Karpas-422 (cell line): ENCODE measurements around the gene CNRIP1. TPM values are rescaled to one million over a fixed set of nuclear protein-coding genes. Genes with fewer than 3 reads are reported as not detected.
"Not testable (repeated sequence)": the region's sequence is repeated elsewhere in the genome, so short reads cannot be mapped to it uniquely, and the experiment has no call there.

Experiments
- DNase-seq: peaks from one replicate; pipeline ENCODE4 v3.0.0-alpha.2; 2015
- H2AFZ ChIP-seq: fragments of 200-600 bp; sonication (generic); 2 replicates; pipeline ENCODE4 v1.6.1; 2014; ENCODE audit warnings: antibody characterized with exemption, low read length, mixed read lengths
- H3K27ac ChIP-seq: fragments of 200-600 bp; sonication (generic); 2 replicates; pipeline ENCODE4 v1.5.1; 2014; ENCODE audit warnings: mild to moderate bottlenecking, low read length, moderate library complexity
- H3K27me3 ChIP-seq: fragments of 200-600 bp; sonication (generic); 2 replicates; pipeline ENCODE4 v1.6.1; 2014; ENCODE audit warnings: low read length, mixed read lengths
- H3K36me3 ChIP-seq: fragments of 200-600 bp; sonication (generic); 2 replicates; pipeline ENCODE4 v1.6.1; 2014; ENCODE audit warnings: low read length, mixed read lengths; ENCODE audit not compliant: insufficient read depth
- H3K4me1 ChIP-seq: fragments of 200-600 bp; sonication (generic); 2 replicates; pipeline ENCODE4 v1.6.1; 2014; ENCODE audit warnings: mild to moderate bottlenecking, low read length, mixed read lengths
- H3K4me2 ChIP-seq: fragments of 200-600 bp; sonication (generic); 2 replicates; pipeline ENCODE4 v1.6.1; 2014; ENCODE audit warnings: low read length, low read depth, mild to moderate bottlenecking; ENCODE audit not compliant: poor library complexity, severe bottlenecking
- H3K4me3 ChIP-seq: fragments of 200-600 bp; sonication (generic); 2 replicates; pipeline ENCODE4 v1.5.1; 2014; ENCODE audit warnings: mild to moderate bottlenecking, antibody characterized with exemption, low read length, mixed read lengths
- H3K79me2 ChIP-seq: fragments of 200-600 bp; sonication (generic); 2 replicates; pipeline ENCODE4 v1.6.1; 2014; ENCODE audit warnings: mild to moderate bottlenecking, low read length, mixed read lengths
- H3K9ac ChIP-seq: fragments of 200-600 bp; sonication (generic); 2 replicates; pipeline ENCODE4 v1.6.0; 2014; ENCODE audit warnings: low read length
- H3K9me2 ChIP-seq: fragments of 200-600 bp; sonication (generic), shearing (Covaris generic); replicated peaks from 2 replicates; pipeline ENCODE4 v1.6.0; 2014; ENCODE audit warnings: mild to moderate bottlenecking, low read length, moderate library complexity; ENCODE audit not compliant: insufficient read depth
- H3K9me3 ChIP-seq: fragments of 300-700, 200-600 bp; sonication (generic); 2 replicates; pipeline ENCODE4 v1.6.1; 2014; ENCODE audit warnings: low read length, mixed read lengths
- H4K20me1 ChIP-seq: fragments of 200-600 bp; sonication (generic); 2 replicates; pipeline ENCODE4 v1.6.1; 2014; ENCODE audit warnings: mild to moderate bottlenecking, antibody characterized with exemption, low read length, low read depth; ENCODE audit not compliant: insufficient read depth
- total RNA-seq: library from RNA; depleted of rRNA; stranded (reverse); fragments of >200 nt; shearing (Covaris generic); gene quantifications from 2 replicates; pipeline ENCODE4 v1.2.3, GENCODE V29; 2014; ENCODE audit warnings: low replicate concordance

The CNRIP1 gene
- total RNA-seq, 1 experiment from 2014 or later, result 2.8 TPM

GRCh38 chr2:68362749-68363148, 43.0 kb upstream of the CNRIP1 start:
- H3K27me3 ChIP-seq, result no peaks in the 10 kb centered on the region
- peak overlapping the region; percentile 36 for H3K4me3 ChIP-seq
- no peaks in the 10 kb centered on the region for H3K9me3 ChIP-seq
- H3K27ac ChIP-seq, result peak overlapping the region; percentile 96
- H3K4me2 ChIP-seq, result peak overlapping the region; percentile 70
- peak overlapping the region; percentile 61 for H3K9ac ChIP-seq
- DNase-seq, result peak; percentile 67
- peaks cover 6% of the 10 kb centered on the region for H3K36me3 ChIP-seq
- peak overlapping the region; percentile 62 for H2AFZ ChIP-seq
- 0 out of 2 replicates have a peak, but pooled peaks cover 3% of the 10 kb centered on the region for H4K20me1 ChIP-seq
- H3K9me2 ChIP-seq, result no peaks in the 10 kb centered on the region
- peaks cover 66% of the 10 kb centered on the region for H3K4me1 ChIP-seq
- peaks cover 48% of the 10 kb centered on the region for H3K79me2 ChIP-seq

- Histone ChIP-seq H3K36me3 (no peaks in the 10 kb centered on the region; the same call in 1 of the 2 replicates), H3K9me2 (no peaks in the 10 kb centered on the region), H3K79me2 (peaks cover 41% of the 10 kb centered on the region), H3K9me3 (no peaks in the 10 kb centered on the region), H3K27ac (peak overlapping the region; percentile 96), H3K4me3 (peak overlapping the region; percentile 36), H2AFZ (peak overlapping the region; percentile 62; the same call in 1 of the 2 replicates), H3K9ac (peak overlapping the region; percentile 61), H3K27me3 (no peaks in the 10 kb centered on the region), H3K4me1 (peaks cover 62% of the 10 kb centered on the region), H4K20me1 (no peaks in the 10 kb centered on the region), H3K4me2 (peak overlapping the region; percentile 70)
- peak; percentile 97 for DNase-seq
Observed at GRCh38 chr2:68362069-68362468, 42.3 kb upstream of the CNRIP1 start.

GRCh38 chr2:68359889-68360288, 40.1 kb upstream of the CNRIP1 start:
- no peaks in the 10 kb centered on the region for H3K36me3 ChIP-seq
- H3K4me2 ChIP-seq, result peak overlapping the region; percentile 32
- DNase-seq, result peak; percentile 65
- H3K4me3 ChIP-seq, result no peak overlapping the region
- H4K20me1 ChIP-seq, result no peaks in the 10 kb centered on the region
- H3K9me3 ChIP-seq, result no peaks in the 10 kb centered on the region
- peaks cover 53% of the 10 kb centered on the region for H3K4me1 ChIP-seq
- H3K9me2 ChIP-seq, result no peaks in the 10 kb centered on the region
- no peak overlapping the region for H2AFZ ChIP-seq
- H3K27ac ChIP-seq, result peak overlapping the region; percentile 6; the same call in 1 of the 2 replicates
- peaks cover 20% of the 10 kb centered on the region for H3K79me2 ChIP-seq
- H3K9ac ChIP-seq, result no peak overlapping the region
- H3K27me3 ChIP-seq, result no peaks in the 10 kb centered on the region

GRCh38 chr2:68357605-68358337, 38.0 kb upstream of the CNRIP1 start:
- peaks cover 32% of the 10 kb centered on the region for H3K4me1 ChIP-seq
- H3K79me2 ChIP-seq, result no peaks in the 10 kb centered on the region
- H3K4me2 ChIP-seq, result peak overlapping the region; percentile 16
- H3K27ac ChIP-seq, result no peak overlapping the region
- H4K20me1 ChIP-seq, result no peaks in the 10 kb centered on the region
- no peak overlapping the region for H3K4me3 ChIP-seq
- no peaks in the 10 kb centered on the region for H3K36me3 ChIP-seq
- no peaks in the 10 kb centered on the region for H3K9me3 ChIP-seq
- H3K27me3 ChIP-seq, result no peaks in the 10 kb centered on the region
- H3K9me2 ChIP-seq, result no peaks in the 10 kb centered on the region
- peak; percentile 87 for DNase-seq
- no peak overlapping the region; the same call in 1 of the 2 replicates for H3K9ac ChIP-seq
- peak overlapping the region; percentile 92 for H2AFZ ChIP-seq

- H3K9ac ChIP-seq, result no peak overlapping the region
- DNase-seq, result no peak
- no peaks in the 10 kb centered on the region for H3K36me3 ChIP-seq
- no peaks in the 10 kb centered on the region for H3K9me3 ChIP-seq
- no peak overlapping the region for H3K27ac ChIP-seq
- H3K4me1 ChIP-seq, result peaks cover 32% of the 10 kb centered on the region
- H3K9me2 ChIP-seq, result no peaks in the 10 kb centered on the region
- H2AFZ ChIP-seq, result no peak overlapping the region
- no peak overlapping the region for H3K4me3 ChIP-seq
- no peaks in the 10 kb centered on the region for H3K79me2 ChIP-seq
- no peaks in the 10 kb centered on the region for H4K20me1 ChIP-seq
- H3K27me3 ChIP-seq, result no peaks in the 10 kb centered on the region
- H3K4me2 ChIP-seq, result no peak overlapping the region
Observed at GRCh38 chr2:68356599-68357239, 37.0 kb upstream of the CNRIP1 start.

- no peaks in the 10 kb centered on the region for H3K36me3 ChIP-seq
- no peaks in the 10 kb centered on the region for H3K79me2 ChIP-seq
- H3K4me1 ChIP-seq, result peaks cover 11% of the 10 kb centered on the region
- no peak for DNase-seq
- H3K4me2 ChIP-seq, result no peak overlapping the region
- no peak overlapping the region for H3K9ac ChIP-seq
- peak overlapping the region; percentile 41 for H2AFZ ChIP-seq
- H3K27me3 ChIP-seq, result no peaks in the 10 kb centered on the region
- no peak overlapping the region for H3K27ac ChIP-seq
- no peaks in the 10 kb centered on the region for H3K9me2 ChIP-seq
- no peaks in the 10 kb centered on the region for H4K20me1 ChIP-seq
- H3K9me3 ChIP-seq, result no peaks in the 10 kb centered on the region
- H3K4me3 ChIP-seq, result no peak overlapping the region
Observed at GRCh38 chr2:68352651-68353391, 33.1 kb upstream of the CNRIP1 start.

GRCh38 chr2:68351997-68352396, 32.2 kb upstream of the CNRIP1 start:
- Histone ChIP-seq H3K9me3 (no peaks in the 10 kb centered on the region), H3K9ac (no peak overlapping the region), H3K9me2 (no peaks in the 10 kb centered on the region), H3K4me3 (no peak overlapping the region), H3K4me2 (no peak overlapping the region), H3K79me2 (no peaks in the 10 kb centered on the region), H3K27me3 (no peaks in the 10 kb centered on the region), H3K27ac (no peak overlapping the region), H4K20me1 (no peaks in the 10 kb centered on the region), H3K4me1 (peaks cover 8% of the 10 kb centered on the region), H2AFZ (peak overlapping the region; percentile 41; the same call in 1 of the 2 replicates), H3K36me3 (no peaks in the 10 kb centered on the region)
- no peak for DNase-seq

- not testable (repeated sequence) for H2AFZ ChIP-seq, H3K4me1 ChIP-seq, H3K79me2 ChIP-seq, H3K4me3 ChIP-seq, H3K36me3 ChIP-seq, H3K4me2 ChIP-seq, H3K9me3 ChIP-seq, H3K27me3 ChIP-seq, H3K9ac ChIP-seq, DNase-seq, H4K20me1 ChIP-seq, H3K9me2 ChIP-seq, H3K27ac ChIP-seq
Observed at GRCh38 chr2:68349091-68349490, 29.3 kb upstream of the CNRIP1 start.
